NCI-H146 treated with DMSO at 0.1 percent for 48 hours (cell line): Measurements from ENCODE around the gene DUSP1.

Source experiments
- DNase-seq: peaks from one replicate; lab custom pipeline; 2025; ENCODE audit not compliant: unreplicated experiment; lab: John Stamatoyannopoulos, UW

Gene DUSP1

DNA sequence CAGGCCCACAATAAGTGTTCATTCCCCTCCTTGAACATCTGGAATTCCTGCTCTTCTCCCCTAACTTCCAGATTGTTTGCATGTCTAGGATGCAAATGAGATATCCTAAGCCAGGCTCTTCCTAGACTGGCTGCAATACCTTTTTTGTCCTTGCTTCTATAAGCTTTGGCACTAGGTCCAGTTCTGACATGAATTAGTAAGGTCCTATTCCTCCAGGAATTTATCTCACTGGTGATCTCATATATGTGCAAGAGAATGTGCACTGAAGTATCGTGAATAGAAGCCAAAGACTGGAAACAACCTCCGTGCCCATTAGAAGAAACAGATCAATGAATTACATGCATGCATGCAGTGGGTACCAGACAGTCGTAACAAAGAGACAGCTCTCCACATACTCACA is 25.2 kb downstream of the DUSP1 start:
- no peak for DNase-seq

DNA sequence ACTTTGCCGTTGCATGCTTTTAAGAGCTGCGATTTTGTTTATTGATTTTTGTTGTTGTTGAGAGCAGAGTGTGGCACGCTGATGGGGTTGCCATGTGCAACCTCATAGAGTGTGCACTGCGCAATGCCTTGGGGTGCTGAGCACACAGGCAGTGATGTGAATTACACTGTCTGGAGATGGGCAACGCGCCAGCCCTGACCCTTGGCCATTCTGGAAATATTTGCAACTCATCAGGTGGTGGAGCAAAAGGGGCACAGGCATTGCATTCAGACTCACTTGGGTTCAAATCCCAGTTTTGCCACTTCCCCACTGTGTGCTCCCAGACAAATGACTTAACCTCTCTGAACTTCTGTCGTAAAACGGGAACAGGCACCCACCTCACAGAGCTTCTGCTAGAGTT is 25.6 kb downstream of the DUSP1 start:
- DNase-seq: no peak

DNA sequence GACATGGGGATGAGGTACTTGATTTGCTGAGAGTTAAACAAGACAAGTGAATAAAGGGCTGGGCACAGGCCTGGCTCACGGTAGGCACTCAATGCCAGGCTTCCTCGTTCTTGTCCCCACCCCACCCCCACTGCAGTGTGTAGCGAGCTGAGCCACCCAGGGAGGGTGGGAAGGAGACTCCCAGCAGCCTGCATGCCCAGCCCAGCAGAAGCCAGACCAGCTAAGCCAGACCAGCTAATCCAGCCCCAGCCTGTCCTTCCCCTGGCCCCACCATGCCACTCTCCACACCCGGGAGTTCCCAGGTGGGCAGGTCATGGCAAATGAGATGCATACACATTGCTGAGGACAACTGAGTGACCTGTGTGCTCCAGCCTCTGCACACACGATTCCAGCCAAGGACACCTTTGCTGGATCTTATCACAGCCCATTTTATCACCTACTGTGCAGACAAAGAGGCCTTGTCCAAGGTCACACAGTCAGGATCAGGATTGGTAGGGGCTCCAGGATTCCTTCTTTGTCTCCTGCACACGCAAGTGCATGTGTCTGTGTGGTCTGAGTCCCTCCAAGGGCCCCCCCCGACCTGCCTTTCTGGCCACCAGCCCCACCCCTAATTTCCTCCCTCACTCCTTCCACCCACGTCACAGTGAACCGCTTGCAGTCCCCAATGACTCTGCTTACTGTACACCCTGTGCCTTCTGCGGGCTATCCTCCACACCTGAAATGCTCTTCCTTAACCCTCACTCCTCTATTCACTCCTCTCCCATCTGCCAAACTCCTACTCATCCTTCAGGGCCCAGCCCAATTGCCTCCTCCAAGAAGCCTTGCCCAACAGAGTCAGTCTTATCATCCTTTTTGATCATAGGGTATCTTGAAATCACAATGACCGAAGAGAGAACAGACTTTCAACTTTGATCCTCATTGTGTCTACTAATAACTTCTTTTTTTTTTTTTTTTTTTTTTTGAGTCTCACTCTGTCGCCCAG is 26.6 kb downstream of the DUSP1 start:
- DNase-seq: no peak

DNA sequence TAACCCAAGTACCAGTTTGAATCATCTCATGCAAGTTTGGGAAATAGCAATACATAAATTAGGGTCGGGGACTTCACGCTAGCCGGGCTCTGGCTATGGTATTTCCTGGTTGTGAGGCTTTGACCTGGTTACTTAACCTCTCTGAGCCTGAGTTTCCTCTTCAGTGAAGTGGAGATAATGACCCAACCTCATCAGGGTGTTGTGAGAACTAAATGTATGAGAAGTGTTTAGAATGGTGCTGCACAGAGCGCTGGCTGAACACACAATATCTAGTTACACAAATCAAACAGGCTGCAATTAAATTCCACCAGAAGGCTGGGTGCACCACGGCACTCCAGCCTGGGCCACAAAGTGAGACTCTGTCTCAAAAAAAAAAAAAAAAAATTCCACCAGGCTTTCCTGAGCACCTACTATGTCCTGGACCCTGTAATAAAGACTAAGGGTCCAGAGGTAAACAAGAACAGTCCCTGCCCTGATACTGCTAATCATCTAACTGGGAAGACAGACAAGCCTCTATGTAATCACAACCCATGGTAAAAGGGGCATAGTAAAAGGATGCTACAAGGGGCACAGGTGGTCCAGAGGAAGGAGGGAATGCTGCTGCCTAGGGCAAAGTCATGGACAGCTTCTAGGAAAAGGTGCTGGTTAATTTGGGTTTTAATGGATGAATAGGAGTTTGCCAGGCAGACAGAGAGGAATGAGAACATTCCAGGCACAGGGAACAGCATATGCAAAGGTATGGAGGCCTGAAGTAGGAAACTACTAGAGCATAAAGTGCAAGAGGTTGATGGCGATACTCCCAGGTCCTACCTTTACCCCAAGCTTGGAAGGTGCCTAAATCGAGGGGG is 27.7 kb downstream of the DUSP1 start:
- DNase-seq: no peak

DNA sequence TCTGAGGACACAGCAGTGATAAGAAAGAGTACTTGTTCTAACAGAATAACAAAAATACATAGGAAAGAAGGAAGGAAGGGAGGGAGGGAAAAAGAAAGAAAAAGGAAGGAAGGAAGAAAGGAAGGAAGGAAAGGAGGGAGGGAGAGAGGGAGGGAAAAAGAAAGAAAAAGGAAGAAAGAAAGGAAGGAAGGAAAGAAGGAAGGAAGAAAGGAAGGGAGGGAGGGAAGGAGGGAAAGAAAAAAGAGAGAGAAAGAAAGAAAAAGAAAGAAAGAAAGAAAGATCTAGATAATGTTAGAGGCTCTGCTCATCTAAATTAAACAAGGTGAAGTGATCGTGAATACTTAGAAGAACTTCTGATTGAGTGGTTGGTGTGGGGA is 29.8 kb downstream of the DUSP1 start:
- no peak for DNase-seq

DNA sequence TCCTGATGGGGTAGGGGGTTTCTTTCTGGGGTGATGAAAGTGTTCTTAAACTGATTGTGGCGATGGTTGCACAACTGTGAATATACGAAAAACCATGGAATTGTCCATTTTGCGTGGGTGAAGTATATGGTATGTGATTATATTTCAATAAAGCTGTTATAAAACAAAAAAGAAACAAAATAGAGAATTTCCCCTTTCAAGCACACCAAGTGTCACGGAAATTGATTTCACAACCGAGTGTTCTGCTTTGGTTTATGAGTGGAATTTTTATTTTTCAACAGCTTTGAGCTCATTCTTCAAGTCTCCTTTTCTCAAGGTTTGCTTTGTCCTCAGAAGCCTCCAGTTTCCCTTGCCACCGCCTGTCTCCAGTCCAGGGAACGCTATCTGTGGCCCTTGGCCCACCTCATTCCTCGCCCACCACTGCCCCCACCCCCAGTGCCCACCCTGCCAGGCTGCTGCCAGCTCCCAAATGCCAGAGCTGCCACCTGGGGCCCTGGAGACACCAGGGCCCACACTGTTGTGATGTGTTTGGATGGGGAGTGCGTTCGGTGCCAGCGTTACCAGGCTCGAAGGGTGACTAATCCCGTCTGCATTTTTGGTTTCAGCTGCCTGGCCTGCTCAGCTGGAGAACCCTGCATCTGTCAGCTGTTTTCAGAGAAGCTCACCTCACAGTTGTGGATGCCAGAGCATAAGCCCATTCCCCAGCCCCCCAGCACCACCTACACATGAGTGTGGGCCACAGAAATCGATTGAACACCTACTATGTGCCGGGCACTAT is 30.4 kb downstream of the DUSP1 start:
- DNase-seq: no peak

DNA sequence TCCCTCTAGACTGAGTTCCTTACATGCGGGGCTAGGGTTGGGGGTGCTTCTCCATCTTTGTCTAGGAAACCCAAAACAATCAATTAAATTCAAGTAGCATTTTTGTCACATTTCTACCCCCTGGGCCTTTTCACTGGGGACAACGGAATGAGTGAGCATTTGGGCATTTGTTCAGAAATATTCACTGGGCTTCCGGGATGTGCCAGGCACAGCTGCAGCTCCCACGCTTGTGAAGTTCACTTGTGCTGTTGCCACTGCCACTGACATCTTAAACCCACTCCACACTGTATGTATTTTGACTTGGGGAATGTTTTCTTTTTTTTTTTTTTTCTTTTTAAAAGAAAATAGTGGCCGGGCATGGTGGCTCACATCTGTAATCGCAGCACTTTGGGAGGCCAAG is 31.6 kb downstream of the DUSP1 start:
- no peak for DNase-seq

DNA sequence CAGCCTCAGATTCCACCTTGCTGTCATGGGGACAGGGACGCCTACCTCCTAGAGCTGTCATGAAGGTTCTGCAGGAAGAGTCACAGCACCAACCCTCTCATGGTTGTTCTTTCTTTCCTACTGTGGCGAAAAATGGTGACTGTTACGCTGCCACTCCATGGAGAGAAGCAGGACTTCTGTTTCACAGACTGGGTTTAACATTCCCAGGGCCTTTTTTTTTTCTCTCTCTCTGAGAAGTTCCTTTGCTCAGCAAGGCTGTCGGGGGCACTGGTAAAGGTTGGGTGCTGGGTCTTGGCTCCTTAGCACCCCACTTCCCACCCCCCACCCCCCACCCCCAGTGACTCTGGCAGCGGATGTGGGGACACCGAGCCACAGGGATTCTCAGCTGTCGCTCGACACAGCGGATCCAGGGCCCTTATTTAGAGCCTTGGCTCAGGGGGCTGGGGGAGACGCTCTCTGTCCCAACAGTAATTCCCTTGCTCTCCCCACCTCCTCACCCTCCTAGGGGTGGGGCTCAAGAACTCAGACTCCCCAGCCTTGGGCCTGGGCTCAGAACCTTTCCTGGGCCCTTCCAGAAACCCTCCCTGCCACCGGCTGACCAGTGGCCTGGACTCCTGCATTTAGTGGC is 34.4 kb downstream of the DUSP1 start:
- DNase-seq: no peak

DNA sequence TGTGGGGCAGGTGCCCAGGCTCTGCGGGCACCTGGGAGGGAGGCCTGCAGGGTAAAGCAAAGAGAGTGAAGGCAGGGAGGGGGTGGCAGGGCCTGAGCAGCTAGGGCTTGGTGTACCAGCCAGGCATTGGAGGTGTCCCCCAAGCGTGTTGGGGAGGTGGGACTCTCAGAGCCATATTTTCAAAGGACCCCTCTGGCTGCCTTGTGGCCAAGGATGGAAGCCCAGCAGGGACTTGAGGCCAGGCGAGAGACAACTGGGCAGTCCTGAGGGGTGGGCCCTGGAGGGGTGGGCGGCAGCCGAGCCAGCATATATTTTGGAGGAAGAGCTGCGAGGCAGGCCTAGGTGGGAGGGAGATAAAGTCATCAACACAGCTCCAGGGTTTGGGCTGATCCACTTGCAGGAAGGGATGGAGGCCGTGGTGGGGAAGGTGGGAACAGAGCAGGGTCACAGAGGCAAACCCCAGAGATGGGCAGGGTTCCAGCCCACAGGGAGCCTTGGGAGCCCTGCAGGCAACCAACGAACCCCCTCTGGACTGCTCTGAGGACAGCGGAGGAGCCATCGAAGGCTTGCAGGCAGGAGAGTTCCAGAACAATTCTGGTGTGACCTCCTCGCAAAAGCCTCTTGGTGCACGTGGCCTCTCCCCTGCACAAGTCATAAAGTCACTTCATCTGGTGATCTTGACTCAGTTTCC is 35.7 kb downstream of the DUSP1 start:
- no peak for DNase-seq

DNA sequence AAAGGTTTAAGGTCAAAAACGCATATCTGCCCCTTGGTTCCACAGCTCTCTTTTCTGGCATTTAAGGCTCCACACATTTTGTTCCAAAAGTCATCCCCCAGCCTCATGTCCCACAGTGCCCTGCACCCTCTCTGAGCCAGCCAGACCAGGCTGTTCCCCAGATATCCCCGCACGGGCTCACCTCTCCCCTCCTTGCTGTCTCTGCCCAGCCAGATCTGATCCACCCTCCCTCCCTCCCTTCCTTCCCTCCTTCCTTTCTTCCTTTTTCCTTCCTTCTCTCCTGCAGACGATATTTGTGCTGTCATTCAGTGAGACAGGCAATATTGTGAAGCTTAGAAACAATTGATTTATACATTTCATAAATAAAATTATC is 37.0 kb downstream of the DUSP1 start:
- no peak for DNase-seq

DNA sequence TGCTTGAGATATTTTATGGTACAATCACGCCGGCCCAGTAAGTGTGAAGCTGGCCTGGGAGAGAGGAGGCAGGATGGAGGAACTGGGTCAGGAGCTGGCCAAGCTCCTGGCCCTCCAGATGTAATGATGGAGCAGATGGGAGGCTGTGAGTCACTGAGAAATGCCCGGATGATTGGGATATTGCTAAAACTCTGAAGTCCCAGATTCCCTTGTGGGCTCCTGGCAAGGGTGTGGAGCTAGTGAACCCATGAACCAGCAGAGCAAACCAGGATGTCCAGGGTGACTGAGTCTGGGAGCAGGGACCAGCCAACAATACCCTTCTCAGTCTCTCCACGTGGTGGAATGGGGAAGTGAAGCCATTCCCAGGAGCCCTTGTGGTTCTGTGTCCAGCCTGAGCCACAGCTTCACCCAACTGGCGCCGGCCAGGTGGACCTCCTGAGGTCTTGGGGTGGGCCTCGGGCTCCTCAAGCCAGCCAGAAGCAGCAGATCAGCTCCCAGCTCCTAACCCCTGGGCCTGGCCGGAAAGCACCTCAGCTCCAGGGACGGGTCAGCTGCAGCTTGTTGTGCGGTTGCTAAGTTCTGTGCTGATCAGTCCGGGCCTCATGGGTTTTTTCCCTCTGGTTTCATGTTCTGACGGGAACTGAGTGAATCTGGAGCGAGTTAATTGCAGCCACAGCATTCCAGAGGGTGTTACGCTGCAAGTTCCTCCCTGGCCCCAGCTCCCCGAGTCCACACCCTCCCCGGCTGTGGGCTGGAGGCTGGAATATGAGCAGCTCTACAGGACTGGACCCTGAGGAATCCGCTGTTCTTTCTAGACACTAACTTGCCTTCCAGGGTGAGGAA is 37.6 kb downstream of the DUSP1 start:
- DNase-seq: no peak

DNA sequence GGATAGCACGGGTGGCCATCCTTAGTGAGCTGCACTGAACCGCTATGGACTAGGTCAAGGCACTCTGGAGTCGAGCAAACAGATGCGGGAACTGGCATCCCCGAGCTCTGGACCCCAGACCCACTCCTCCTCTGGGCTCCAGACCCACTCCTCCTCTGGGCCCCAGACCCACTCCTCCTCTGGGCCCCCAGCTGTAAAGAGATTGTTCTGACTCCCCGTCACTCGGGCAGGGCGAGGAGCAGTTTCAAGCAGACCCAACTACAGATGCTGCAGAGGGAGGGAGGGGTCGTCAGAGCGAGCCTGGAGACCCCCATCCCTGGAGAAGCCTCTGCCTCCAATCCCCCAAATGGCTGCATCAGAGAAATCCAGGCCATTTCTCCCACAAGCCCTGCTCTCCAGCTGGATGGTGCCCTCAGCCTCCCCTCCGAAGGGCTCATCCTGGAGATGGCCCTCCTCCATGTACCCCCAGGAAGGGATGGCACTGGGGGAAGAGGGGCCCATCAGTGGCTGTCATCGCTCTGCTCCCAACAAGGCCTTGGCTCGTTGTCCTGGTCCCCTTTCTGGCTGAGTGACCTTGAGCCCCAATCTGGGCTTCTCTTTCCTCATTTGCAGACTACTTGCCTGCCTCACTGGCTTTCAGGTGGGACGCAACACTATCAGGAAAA is 38.7 kb downstream of the DUSP1 start:
- no peak for DNase-seq

DNA sequence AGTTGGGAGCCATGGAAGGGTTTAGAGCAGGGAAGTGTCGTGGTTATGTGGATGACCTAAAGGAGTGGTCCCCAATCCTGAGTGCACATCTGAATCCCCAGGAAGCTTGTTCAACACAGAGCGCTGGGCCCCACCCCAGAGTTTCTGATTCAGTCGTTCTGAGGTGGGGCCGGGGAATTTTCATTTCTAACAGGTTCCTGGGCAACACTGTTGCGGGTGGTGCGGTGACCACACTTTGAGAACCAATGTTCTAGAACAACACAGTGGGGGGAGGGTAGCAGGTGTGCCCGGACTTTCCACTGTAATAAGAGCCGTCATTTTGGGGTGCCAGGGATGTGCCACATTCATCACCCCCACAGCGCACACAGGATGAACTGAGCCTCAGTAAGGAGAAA is 39.3 kb downstream of the DUSP1 start:
- no peak for DNase-seq

DNA sequence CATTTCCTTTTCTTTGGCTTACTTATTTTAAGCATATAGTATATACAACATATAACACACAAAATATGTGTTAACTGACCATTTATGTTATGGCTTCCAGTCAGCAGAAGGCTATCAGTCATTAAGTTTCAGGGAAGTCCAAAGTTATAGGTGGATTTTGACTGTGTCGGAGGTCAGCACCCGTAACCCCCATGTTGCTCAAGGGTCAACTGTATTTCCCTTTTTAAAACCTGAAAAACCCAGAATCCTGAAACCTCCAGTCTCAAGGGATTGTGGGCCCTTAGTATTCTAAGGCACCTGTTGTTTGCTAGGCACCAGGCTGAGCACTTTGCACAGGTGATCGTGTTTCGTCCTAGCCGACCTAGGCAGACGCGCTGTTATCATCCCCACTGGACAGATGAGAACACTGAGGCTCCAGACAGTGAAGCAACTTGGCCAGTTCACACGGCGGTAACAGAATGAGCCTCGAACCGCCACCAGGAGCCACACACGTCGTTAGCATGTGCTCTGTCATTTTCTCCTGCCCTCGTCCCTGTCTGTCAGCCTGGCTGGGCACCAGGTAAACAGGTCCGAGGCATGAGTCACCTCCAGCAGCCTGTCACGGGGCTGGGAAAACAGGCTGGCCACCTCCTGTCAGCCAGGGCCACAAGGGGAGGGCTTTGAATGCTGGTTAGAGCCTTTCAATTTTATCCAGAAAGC is 39.9 kb downstream of the DUSP1 start:
- no peak for DNase-seq

DNA sequence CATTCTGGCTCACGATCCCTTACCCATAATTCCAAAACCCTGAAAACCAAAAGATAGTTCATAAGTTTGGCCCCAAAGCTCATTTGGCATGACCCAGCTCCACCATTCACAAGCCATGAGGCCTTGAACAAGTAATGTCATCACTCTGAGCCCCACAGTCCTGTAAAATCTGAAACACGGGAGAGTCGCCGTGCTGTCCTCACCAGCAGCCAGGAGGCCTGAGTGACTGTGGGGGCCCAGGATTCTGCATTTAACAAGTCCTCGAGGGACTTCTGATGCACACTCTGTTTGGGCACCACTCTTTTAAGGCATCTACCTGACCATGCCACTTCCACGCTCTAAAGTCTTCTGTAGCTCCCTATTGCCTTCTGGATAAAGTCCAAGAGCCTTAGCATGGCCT is 40.8 kb downstream of the DUSP1 start:
- DNase-seq: no peak

DNA sequence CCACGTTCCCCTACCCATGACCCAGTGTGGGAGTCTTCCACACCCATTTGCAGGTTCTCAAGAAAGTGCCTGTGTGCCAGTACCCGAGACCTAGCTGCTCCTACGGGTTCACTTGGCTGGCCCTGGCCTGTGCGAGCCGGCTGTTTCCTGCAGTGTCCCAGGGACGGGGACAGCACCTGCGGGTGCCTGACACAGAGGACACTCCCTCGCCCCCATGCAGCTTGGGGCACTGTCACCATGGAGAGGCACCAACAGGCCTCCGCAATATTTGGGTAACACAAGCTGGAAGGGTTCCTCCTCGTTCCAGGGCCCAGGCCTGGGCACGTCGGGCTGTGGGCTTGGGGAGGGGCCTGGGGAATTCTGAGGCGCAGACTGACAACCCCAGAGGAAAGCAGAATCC is 41.4 kb downstream of the DUSP1 start:
- DNase-seq: no peak

DNA sequence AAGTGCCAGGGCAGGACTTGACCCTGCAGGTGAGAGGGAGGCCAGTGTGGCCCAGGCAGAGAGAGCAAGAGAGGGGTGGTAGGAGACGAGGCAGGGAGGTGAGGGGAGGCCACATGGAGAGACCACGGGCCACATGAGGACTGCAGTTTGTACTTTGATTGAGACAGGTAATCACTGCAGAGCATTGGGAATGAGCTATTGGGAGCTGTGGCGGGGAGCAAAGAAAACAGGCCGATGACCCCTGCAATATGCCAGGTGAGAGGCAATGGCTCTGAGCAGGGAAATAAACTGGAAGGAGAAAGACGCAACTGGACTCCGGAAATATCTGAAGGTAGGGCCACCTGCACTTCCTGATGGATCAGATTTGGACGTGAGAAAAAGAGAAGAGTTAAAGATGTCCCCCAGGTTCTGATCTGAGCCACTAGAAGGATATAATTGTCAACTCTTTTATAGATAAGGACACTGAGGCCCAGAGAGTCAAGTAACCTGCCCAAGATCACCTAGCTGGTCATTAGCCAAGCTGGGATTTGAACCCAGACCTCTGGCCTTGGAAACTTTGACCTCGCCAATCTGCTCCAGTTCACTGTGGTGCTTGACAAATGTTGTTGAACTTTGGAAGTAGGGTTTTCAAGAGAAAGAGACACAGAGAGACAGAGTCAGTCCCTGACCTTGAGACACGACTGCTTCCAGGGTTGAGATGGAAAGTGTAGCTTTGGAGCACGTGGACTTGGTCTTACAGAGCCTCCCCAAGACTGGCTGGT is 42.3 kb downstream of the DUSP1 start:
- DNase-seq: no peak

DNA sequence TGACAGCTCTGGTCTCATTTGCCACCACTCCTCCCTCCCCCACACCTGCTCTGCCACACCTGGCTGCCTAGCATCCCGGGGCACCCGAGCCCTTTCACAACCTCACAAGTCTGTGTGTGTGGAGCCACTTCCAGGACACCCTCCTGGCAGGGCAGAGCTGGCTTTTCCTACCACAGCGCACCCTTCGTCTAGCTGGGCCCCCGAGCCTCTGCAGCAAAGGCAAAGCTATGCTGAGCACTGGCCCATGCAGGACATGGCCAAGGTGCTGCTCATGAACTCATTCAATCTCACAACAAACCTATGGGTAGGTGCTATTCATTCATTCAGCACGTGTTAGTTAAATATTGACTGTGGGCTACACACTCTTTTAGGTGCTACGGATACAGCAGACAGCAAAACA is 43.4 kb downstream of the DUSP1 start:
- DNase-seq: no peak
